ENCODE measurements around the gene NR6A1. TPM values are rescaled to one million over a fixed set of nuclear protein-coding genes. Genes with fewer than 3 reads are reported as not detected.
"Not testable (repeated sequence)": the region's sequence is repeated elsewhere in the genome, so short reads cannot be mapped to it uniquely, and the experiment has no call there.

The NR6A1 gene
- total RNA-seq, 1 experiment from 2014 or later = 164 TPM

- ATAC-seq; H3K27ac Mint-ChIP-seq; H3K9me3 Mint-ChIP-seq; DNase-seq (ENCODE audit: low spot score); H3K36me3 Mint-ChIP-seq: not testable (repeated sequence)
- ChIA-PET CTCF (interaction anchor here (0.6 to 12.2 kb wide), 10 partner anchors 17 to 271 kb away, joined by 3 to 935 read pairs (median 7); partner anchors contain the start of gene WDR38), POLR2A (interaction anchor here (0.7 to 3.4 kb wide), 2 partner anchors 80 to 83 kb away, joined by 4 to 14 read pairs; no protein-coding TSS in a partner anchor)
- peaks cover 22% of the 10 kb centered on the region for H3K27me3 Mint-ChIP-seq (ENCODE audit: low read depth)
- peak overlapping the region; percentile 85 for H3K4me3 Mint-ChIP-seq
- H3K4me1 Mint-ChIP-seq = peaks cover 33% of the 10 kb centered on the region
Measured at GRCh38 chr9:124772877-124773276, 1.8 kb upstream of the NR6A1 start.

- CTCF ChIA-PET = interaction anchor here (0.6 to 12.2 kb wide), 27 partner anchors 9 to 600 kb away, joined by 3 to 935 read pairs (median 5); partner anchors contain the start of genes ARPC5L, RPL35, SCAI and WDR38
- Mint-ChIP-seq H3K27ac (no peak overlapping the region), H3K36me3 (no peaks in the 10 kb centered on the region), H3K4me3 (peak overlapping the region; percentile 85), H3K27me3 (ENCODE audit: low read depth) (peaks cover 17% of the 10 kb centered on the region), H3K9me3 (no peaks in the 10 kb centered on the region), H3K4me1 (peaks cover 39% of the 10 kb centered on the region)
- DNase-seq (ENCODE audit: low spot score) (peak; percentile 89), ATAC-seq (peak; percentile 9)
- POLR2A ChIA-PET = interaction anchor here (0.7 to 3.4 kb wide), 5 partner anchors 69 to 89 kb away, joined by 3 to 14 read pairs (median 7); partner anchors contain the start of genes RPL35 and WDR38
- TF ChIP-seq IRF1 (CRISPR knock-in tag; IDR thresholded peaks at IDR 0.05) = no peak
- TF ChIP-seq E2F4 (CRISPR knock-in tag; IDR thresholded peaks at IDR 0.05; ENCODE audit: borderline replicate concordance, low read depth) = no peak
- peak; percentile 100 for TF ChIP-seq GTF2I (CRISPR knock-in tag; conservative IDR thresholded peaks at IDR 0.05)
- TF ChIP-seq ZNF232 (CRISPR knock-in tag; IDR thresholded peaks at IDR 0.05) = 0 out of 2 replicates have a peak, but pooled peaks have one; percentile 21
- no peak for TF ChIP-seq JAZF1 (CRISPR knock-in tag; IDR thresholded peaks at IDR 0.05)
- TF ChIP-seq NFE2L1 (CRISPR knock-in tag; IDR thresholded peaks at IDR 0.05) = no peak
- peak; percentile 78; the same call in 1 of the 2 replicates for TF ChIP-seq ZNF396 (CRISPR knock-in tag; IDR thresholded peaks at IDR 0.05; ENCODE audit: borderline replicate concordance)
- no peak for TF ChIP-seq ARID4B (CRISPR knock-in tag; IDR thresholded peaks at IDR 0.05; ENCODE audit: borderline replicate concordance)
- no peak for TF ChIP-seq ZNF138 (CRISPR knock-in tag; conservative IDR thresholded peaks at IDR 0.05)
- TF ChIP-seq ZNF532 (CRISPR knock-in tag; IDR thresholded peaks at IDR 0.05; ENCODE audit: borderline replicate concordance) = peak; percentile 80; the same call in 1 of the 2 replicates
- peak; percentile 92 for TF ChIP-seq CTCF (IDR thresholded peaks at IDR 0.05)
- no peak for TF ChIP-seq ELF4 (CRISPR knock-in tag; IDR thresholded peaks at IDR 0.05; ENCODE audit: low read depth)
- TF ChIP-seq PRRX2 (CRISPR knock-in tag; IDR thresholded peaks at IDR 0.05) = no peak
- TF ChIP-seq ZNF121 (CRISPR knock-in tag; IDR thresholded peaks at IDR 0.05) = peak; percentile 63; the same call in 1 of the 2 replicates
- 0 out of 2 replicates have a peak, but pooled peaks have one; percentile 41 for TF ChIP-seq HMGXB4 (CRISPR knock-in tag; IDR thresholded peaks at IDR 0.05)
- no peak for TF ChIP-seq E2F1 (CRISPR knock-in tag; IDR thresholded peaks at IDR 0.05)
Measured at GRCh38 chr9:124771867-124772679, 962 bp upstream of the NR6A1 start.

Data from WTC11 (cell line).